Skeletal muscle satellite cell (primary cell): ENCODE data around the gene PRR36.

Source experiments
- H3K27me3 ChIP-seq: 2 replicates; pipeline ENCODE4 v1.7.0; 2013; ENCODE audit warnings: low read length; ENCODE audit not compliant: control insufficient read depth, insufficient read depth
- H3K36me3 ChIP-seq: 2 replicates; pipeline ENCODE4 v1.7.0; 2013; ENCODE audit warnings: mild to moderate bottlenecking, control low read depth, low read length; ENCODE audit not compliant: insufficient read depth
- H3K4me1 ChIP-seq: 2 replicates; pipeline ENCODE4 v1.7.0; 2013; ENCODE audit warnings: low read length; ENCODE audit not compliant: control insufficient read depth, insufficient read depth
- H3K4me2 ChIP-seq: 2 replicates; pipeline ENCODE4 v1.7.0; 2013; ENCODE audit warnings: mild to moderate bottlenecking, low read length
- H3K4me3 ChIP-seq: 2 replicates; pipeline ENCODE4 v1.7.0; 2013; ENCODE audit warnings: low read length
- H3K9ac ChIP-seq: 2 replicates; pipeline ENCODE4 v1.7.0; 2013; ENCODE audit warnings: mild to moderate bottlenecking, low read depth, low read length, moderate library complexity
- H3K9me3 ChIP-seq: replicated peaks from 2 replicates; pipeline ENCODE4 v1.7.0; 2013; ENCODE audit warnings: mild to moderate bottlenecking, control low read depth, low read length

Gene PRR36

DNA sequence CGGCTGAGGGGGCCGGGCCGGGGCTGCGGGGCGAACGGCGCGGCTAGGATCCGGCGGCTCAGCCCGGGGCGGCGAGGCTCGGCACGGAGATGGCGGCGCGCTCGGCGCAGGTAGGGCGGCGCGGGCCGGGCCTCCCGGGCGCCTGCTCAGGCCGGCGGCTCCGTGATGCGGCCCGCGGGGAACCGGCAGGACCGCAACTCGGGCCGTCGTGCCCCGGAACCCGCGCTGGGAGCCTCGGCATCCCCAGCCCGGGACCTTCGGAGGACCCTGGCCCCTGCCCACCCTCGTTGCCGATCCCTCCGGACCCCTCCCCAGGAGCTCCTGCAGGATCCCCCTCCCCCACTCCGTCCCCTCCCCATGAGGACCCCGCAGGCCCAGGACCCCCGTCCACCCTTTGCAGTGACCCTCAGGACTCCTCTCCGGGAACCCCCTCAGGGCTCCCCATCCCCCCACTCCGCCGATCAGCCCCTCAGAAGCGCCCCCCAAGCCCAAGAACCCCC lies 43.9 kb downstream of the PRR36 start:
- Histone ChIP-seq H3K9ac (peak overlapping the region; percentile 78), H3K27me3 (peaks cover 7% of the 10 kb centered on the region), H3K9me3 (no peaks in the 10 kb centered on the region), H3K4me2 (peak overlapping the region; percentile 76), H3K4me1 (peaks cover 30% of the 10 kb centered on the region), H3K4me3 (peak overlapping the region; percentile 77), H3K36me3 (no peaks in the 10 kb centered on the region)

DNA sequence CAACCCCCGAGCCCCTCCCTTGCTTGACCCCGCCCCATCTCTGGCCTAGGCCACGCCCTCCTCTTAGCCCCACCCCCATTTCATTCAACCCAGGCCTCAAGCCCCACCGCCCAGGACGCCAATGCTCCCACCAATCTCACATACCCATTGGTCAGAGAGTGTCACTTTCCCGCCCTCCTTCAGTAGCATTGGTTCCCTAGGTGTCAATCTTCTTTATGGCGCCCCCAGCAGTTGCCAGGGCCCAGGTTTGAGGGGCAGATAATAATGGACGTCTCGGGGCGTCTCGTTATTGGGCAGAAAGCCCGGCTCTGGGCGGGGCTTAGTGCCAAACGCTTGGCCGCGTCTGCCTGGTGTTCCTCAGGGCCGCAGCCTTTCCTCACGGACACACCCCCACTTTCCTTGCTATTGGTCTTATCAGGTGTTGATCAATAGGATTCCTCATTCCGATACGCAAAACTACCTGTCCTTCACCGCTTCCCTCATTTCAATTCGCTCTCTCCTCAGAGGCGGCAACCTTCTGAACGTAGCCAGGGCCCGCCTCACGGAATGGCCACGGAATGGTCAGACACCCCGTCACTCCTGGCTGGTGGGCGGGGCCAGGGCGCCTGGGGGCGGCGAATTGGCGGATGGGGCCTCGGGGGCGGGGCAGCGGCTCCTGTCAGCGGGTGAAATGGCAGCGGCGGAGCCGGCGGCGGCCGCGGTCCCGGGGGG lies 44.5 kb downstream of the PRR36 start, which contains the start of gene EVI5L:
TSS of gene EVI5L (plus strand) at position 658 of the 711 bp plus-strand sequence. CDS start 16,325 bp downstream, outside the sequence.
- peaks cover 7% of the 10 kb centered on the region for H3K27me3 ChIP-seq
- no peaks in the 10 kb centered on the region for H3K9me3 ChIP-seq
- peak within 1 kb of the TSS; percentile 78 for H3K9ac ChIP-seq
- H3K4me1 ChIP-seq: peaks cover 30% of the 10 kb centered on the region
- H3K4me3 ChIP-seq: peak within 1 kb of the TSS; percentile 77
- no peaks in the 10 kb centered on the region for H3K36me3 ChIP-seq
- H3K4me2 ChIP-seq: peak within 1 kb of the TSS; percentile 76

DNA sequence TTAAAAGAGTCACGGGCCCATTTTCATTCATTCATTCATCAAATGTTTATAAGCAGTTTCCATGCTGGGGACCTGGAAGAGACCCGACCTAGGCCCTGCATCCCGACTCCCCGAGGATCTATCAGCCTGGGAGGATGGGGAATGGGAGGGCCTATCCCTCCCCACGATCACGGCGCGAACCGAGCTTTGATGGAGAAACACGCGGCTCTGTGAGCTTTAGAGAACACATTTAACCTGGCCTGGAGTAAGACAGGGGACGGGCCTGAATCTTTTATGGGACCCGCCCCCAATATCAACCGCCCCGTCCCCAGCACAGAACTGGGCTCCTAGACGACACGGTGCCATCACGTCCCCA lies 45.0 kb downstream of the PRR36 start:
- H3K36me3 ChIP-seq: no peaks in the 10 kb centered on the region
- H3K4me1 ChIP-seq: peaks cover 30% of the 10 kb centered on the region
- no peaks in the 10 kb centered on the region for H3K9me3 ChIP-seq
- peak overlapping the region; percentile 64 for H3K4me3 ChIP-seq
- H3K27me3 ChIP-seq: peaks cover 7% of the 10 kb centered on the region
- H3K4me2 ChIP-seq: peak overlapping the region; percentile 76
- no peak overlapping the region for H3K9ac ChIP-seq

DNA sequence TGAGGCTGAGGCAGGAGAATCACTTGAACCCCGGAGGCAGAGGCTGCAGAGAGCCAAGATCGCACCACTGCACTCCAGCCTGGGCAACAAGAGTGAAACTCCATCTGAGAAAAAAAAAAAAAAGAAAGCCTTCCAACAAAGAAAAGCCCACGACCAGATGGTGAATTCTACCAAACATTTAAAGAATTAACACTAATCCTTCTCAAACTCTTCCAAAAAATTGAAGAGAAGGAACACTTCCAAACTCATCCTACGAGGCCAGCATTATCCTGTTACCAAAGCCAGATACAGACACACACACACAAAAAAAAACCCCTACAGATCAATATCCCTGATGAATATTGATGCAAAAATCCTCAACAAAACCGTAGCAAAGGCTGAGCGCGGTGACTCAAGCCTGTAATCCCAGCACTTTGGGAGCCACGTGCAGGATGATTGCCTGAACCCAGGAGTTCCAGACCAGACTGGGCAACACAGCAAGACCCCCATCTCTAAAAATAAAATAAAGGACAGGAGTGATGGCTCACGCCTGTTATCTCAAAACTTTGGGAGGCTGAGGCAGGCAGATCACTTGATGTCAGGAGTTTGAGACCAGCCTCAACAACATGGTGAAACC lies 50.4 kb downstream of the PRR36 start:
- H3K9me3 ChIP-seq: no peaks in the 10 kb centered on the region
- peaks cover 19% of the 10 kb centered on the region for H3K27me3 ChIP-seq
- no peak overlapping the region for H3K9ac ChIP-seq
- no peak overlapping the region for H3K4me3 ChIP-seq
- no peak overlapping the region for H3K4me2 ChIP-seq
- no peaks in the 10 kb centered on the region for H3K36me3 ChIP-seq
- H3K4me1 ChIP-seq: no peaks in the 10 kb centered on the region

DNA sequence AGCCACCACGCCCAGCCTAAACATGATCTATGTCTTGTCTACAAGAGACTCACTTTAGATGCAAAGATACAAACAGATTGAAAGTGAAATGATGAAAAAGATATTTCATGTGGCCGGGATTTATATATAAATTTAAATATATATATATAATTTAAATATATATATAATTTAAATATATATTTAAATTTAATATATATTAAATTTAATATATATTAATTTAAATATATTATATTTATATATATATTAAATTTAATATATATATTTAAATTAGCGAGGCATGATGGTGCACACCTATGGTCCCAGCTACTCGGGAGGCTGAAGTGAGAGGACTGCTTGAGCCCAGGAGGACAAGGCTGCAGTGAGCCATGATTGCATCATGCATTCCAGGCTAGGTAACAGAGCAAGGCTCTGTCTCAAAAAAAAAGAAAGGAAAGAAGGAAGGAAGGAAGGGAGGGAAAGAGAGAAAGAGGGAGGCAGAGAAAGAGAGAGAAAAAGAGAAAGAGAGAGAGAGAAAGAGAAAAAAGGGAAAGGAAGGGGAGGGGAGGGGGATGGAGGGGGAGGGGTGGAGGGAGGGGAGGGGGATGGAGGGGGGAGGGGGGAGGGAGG lies 51.2 kb downstream of the PRR36 start:
- Histone ChIP-seq H3K9me3 (no peaks in the 10 kb centered on the region), H3K4me3 (no peak overlapping the region), H3K4me2 (no peak overlapping the region), H3K4me1 (no peaks in the 10 kb centered on the region), H3K36me3 (no peaks in the 10 kb centered on the region), H3K27me3 (peaks cover 19% of the 10 kb centered on the region), H3K9ac (no peak overlapping the region)

DNA sequence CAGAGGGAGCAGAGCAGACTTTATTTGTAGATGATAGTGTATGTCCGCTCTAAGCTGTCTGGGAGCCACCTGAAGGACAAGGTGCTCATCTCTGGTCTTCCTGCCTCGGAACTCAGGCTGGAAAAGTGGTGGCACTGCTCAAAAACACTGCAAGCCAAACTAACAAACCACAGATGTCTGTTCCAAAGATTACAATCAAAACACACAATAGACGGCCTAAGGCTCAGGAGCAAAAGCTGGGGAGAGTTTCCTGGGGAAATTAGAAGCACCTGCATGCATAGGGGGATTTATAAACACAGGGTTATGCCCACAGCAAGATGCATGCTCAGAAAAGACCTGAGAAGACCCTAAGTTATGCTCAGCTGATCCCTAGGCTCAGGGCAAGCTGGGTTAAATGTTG lies 53.6 kb downstream of the PRR36 start:
- Histone ChIP-seq H3K9ac (no peak overlapping the region), H3K4me1 (no peaks in the 10 kb centered on the region), H3K4me2 (no peak overlapping the region), H3K27me3 (peaks cover 12% of the 10 kb centered on the region), H3K36me3 (no peaks in the 10 kb centered on the region), H3K9me3 (no peaks in the 10 kb centered on the region), H3K4me3 (no peak overlapping the region)

DNA sequence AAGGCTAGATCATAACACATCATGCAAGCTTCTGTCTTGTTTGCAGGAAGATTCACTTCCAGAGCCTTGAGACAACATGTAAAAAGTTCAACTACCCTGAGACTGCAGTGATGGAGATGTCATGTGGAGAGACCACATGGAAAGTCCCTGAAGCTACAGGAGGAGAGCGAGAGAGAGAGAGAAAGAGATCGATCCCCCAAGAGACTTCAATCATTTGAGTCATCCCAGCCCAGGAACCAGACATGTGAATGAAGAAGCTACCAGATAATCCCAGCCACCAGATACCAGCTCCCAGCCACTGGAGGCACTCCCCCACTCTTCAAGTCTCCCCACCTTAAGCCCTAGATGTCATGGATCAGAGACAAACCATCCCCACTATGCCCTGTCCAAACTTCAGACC lies 54.9 kb downstream of the PRR36 start:
- no peak overlapping the region for H3K9ac ChIP-seq
- H3K36me3 ChIP-seq: no peaks in the 10 kb centered on the region
- no peaks in the 10 kb centered on the region for H3K4me1 ChIP-seq
- no peaks in the 10 kb centered on the region for H3K9me3 ChIP-seq
- H3K4me2 ChIP-seq: no peak overlapping the region
- peaks cover 12% of the 10 kb centered on the region for H3K27me3 ChIP-seq
- no peak overlapping the region for H3K4me3 ChIP-seq

DNA sequence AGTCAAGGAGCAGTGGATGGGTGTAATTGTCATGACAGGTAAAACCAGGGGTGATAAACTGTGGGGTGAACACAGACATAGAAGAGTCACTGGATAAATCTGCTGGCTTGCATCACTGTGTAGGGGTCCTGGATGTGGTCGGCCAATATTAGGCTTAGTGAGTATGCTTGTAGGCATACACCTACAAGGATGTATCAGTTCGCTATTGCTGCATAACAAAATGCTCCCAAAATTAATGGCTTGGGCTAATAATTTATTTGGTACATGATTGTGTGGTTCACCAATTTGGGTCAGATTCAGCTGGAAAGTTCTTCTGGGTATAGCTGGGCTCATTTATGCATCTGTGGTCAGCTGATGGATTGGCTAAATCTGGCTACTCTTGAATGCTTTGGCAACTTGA lies 55.4 kb downstream of the PRR36 start:
- H3K36me3 ChIP-seq: no peaks in the 10 kb centered on the region
- no peaks in the 10 kb centered on the region for H3K4me1 ChIP-seq
- H3K9me3 ChIP-seq: no peaks in the 10 kb centered on the region
- H3K4me2 ChIP-seq: no peak overlapping the region
- H3K9ac ChIP-seq: no peak overlapping the region
- H3K4me3 ChIP-seq: no peak overlapping the region
- H3K27me3 ChIP-seq: peaks cover 12% of the 10 kb centered on the region
